ENCODE results near the gene ROPN1L.

Gene ROPN1L

DNA sequence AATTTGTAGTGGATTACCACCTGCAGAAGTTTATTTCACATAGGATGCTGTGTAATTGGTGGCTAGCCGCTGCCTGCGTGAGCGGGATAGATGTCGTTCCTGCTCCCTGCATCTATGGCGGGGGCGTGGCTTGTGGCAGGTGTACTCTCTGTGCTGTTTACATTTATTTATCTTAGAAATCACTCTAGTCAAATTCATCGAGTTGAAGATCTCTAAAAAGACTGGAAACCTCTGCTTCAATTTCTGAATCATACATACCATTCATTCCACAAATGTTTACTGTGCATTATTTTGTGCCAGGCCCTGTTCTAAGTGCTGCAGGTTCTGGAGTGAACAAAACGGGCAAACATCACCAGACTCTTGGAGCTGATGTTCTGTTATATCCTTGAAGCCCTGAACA lies 11.9 kb downstream of the ROPN1L start:
- Histone ChIP-seq H3K4me3 (ENCODE audit: low read length) (no peak overlapping the region), H3K27ac (ENCODE audit: low read depth, low read length) (no peak overlapping the region), H3K4me1 (ENCODE audit: control insufficient read depth, insufficient read depth, low read length) (no peaks in the 10 kb centered on the region), H3K27me3 (ENCODE audit: control insufficient read depth, insufficient read depth, low read length) (no peaks in the 10 kb centered on the region), H3K9ac (ENCODE audit: low read length) (no peak overlapping the region), H3K36me3 (ENCODE audit: control insufficient read depth, insufficient read depth, low read length) (no peaks in the 10 kb centered on the region)

DNA sequence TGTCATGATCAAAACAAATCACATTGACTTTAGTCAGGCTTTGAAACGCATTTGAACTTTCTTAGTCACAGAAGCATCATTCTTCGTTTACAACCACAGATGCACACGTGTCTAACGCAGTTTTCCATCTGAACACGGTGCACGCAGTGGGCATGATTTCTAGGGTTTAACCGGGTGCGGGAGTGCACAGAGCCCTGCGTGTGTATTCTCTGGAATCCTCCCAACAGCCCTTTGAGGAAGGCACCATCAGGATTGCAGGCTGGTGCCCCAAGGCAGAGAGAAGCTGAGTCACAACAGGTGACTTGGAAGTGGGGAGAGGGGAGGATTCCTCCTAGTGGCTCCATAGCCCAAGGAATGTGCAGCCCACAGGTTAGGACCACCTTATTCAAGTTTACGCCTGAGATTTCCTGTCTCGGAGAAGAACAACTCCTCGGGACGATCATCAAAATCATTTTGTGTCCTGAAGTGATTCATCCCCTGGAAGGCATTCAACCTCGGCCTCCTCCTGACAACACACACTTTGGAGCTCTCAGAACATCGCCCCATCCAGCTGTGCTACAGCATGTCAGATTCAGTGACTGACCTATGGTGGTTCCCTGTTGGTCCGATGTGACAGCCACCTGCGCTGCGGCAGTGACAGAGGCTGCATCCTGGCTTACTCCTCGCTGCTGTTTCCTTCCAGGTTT lies 13.1 kb downstream of the ROPN1L start:
- no peak overlapping the region for H3K27ac ChIP-seq (ENCODE audit: low read depth, low read length)
- no peaks in the 10 kb centered on the region for H3K27me3 ChIP-seq (ENCODE audit: control insufficient read depth, insufficient read depth, low read length)
- H3K4me3 ChIP-seq (ENCODE audit: low read length), result no peak overlapping the region
- H3K4me1 ChIP-seq (ENCODE audit: control insufficient read depth, insufficient read depth, low read length), result no peaks in the 10 kb centered on the region
- H3K9ac ChIP-seq (ENCODE audit: low read length), result no peak overlapping the region
- H3K36me3 ChIP-seq (ENCODE audit: control insufficient read depth, insufficient read depth, low read length), result no peaks in the 10 kb centered on the region

DNA sequence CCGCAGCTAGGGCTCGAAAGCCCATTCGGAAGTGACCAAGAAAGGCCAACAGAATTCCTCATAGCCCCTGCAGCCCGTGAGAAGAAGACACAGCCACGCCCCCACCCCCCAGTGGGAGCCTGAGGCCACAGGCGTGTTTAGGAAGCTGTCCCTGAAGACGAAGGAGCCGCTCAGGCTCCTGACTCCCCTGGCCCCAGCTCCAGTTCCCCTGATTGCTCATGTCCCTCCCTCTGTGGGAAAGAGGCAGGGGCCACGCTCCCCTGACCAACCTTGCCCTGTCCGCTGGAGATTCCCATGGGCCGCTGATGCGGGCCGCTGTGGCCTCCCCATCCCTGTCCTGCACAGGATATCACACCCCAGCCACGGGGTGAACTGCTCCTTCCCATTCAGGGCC lies 13.6 kb downstream of the ROPN1L start:
- Histone ChIP-seq H3K36me3 (ENCODE audit: control insufficient read depth, insufficient read depth, low read length) (no peaks in the 10 kb centered on the region), H3K9ac (ENCODE audit: low read length) (no peak overlapping the region), H3K27ac (ENCODE audit: low read depth, low read length) (no peak overlapping the region), H3K4me1 (ENCODE audit: control insufficient read depth, insufficient read depth, low read length) (no peaks in the 10 kb centered on the region), H3K27me3 (ENCODE audit: control insufficient read depth, insufficient read depth, low read length) (no peaks in the 10 kb centered on the region), H3K4me3 (ENCODE audit: low read length) (no peak overlapping the region)

DNA sequence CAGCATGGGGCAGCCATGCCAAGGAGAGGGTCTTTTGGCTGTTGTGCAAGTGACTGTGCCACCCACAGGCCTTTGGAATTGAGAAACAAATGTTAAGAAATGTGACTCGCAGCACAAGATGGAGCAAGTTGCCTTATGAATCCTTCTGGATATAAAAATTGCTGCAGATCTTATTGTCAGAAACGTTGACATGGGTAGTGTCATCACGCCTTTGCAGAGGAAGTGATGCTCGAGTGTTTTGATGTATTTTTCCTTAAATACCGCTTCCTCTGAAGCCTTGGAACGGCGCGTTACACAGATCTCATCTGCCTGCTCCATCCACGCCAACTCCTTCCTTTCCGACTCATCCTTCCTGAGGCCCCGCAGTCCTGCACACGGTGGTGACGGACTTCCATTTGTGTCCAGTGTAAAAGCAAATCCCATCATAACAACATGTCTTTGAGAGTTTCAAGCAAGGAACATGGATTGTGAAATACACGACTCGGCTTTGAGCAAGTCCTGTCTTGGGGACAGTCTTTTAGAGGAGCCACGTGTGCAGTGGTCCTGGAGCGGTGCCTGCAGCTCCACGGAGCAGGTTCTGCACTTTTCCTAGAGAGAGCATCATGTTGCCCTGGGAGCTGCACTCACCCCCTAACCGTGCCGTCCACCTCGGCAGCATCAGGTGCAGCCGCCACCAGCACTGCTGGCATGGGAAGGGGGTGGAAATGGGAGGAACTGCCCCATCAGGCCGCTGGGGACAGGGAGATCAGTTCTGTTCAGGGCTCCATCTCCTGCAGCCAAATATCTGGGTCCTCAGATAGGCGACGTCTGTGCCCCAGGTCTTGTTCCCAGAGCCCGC lies 15.1 kb downstream of the ROPN1L start:
- Histone ChIP-seq H3K27ac (ENCODE audit: low read depth, low read length) (no peak overlapping the region), H3K36me3 (ENCODE audit: control insufficient read depth, insufficient read depth, low read length) (no peaks in the 10 kb centered on the region), H3K27me3 (ENCODE audit: control insufficient read depth, insufficient read depth, low read length) (no peaks in the 10 kb centered on the region), H3K4me1 (ENCODE audit: control insufficient read depth, insufficient read depth, low read length) (no peaks in the 10 kb centered on the region), H3K9ac (ENCODE audit: low read length) (no peak overlapping the region), H3K4me3 (ENCODE audit: low read length) (no peak overlapping the region)

DNA sequence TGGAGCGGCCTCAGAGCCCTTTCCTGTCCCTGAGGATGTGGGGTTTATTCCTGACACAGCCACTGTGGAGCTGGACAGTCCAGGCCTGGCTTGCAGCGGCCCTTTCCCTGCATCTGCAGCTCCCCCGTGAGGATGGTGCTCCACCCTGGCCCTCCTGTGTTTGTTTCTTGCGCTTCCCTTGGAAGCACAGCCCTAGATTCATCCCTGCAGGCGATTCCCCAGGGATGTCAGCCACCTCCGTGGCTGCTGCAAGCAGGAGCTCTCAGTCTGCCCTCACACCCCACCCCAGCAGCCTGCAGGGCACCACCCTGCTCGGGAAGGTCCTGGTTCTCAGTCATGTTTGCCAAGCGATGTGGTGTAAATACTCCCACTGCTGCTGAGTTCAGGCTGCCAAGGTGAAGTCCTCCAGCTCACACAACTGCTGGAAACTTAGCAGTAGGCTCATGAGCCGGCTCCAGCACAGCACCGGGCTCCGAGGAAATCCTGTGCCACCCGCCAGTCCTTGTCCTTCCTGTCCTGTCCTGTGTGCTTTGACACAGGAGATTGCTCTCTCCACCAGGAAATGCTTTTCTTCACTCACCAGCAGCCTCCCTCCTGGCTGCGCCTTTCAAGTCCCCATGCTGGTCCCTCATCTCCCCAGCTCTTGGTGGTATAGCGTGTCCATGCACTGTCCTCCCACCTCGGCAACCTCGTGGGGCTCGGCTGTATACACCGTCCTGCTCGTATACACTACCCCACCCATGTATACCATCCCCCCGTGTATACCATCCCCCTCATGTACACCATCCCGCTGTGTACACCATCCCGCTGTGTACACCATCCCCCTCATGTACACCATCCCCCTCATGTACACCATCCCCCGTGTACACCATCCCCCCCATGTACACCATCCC lies 16.2 kb downstream of the ROPN1L start:
- H3K27ac ChIP-seq (ENCODE audit: low read depth, low read length), result no peak overlapping the region
- H3K9ac ChIP-seq (ENCODE audit: low read length), result no peak overlapping the region
- no peaks in the 10 kb centered on the region for H3K4me1 ChIP-seq (ENCODE audit: control insufficient read depth, insufficient read depth, low read length)
- no peaks in the 10 kb centered on the region for H3K36me3 ChIP-seq (ENCODE audit: control insufficient read depth, insufficient read depth, low read length)
- no peak overlapping the region for H3K4me3 ChIP-seq (ENCODE audit: low read length)
- H3K27me3 ChIP-seq (ENCODE audit: control insufficient read depth, insufficient read depth, low read length), result no peaks in the 10 kb centered on the region

DNA sequence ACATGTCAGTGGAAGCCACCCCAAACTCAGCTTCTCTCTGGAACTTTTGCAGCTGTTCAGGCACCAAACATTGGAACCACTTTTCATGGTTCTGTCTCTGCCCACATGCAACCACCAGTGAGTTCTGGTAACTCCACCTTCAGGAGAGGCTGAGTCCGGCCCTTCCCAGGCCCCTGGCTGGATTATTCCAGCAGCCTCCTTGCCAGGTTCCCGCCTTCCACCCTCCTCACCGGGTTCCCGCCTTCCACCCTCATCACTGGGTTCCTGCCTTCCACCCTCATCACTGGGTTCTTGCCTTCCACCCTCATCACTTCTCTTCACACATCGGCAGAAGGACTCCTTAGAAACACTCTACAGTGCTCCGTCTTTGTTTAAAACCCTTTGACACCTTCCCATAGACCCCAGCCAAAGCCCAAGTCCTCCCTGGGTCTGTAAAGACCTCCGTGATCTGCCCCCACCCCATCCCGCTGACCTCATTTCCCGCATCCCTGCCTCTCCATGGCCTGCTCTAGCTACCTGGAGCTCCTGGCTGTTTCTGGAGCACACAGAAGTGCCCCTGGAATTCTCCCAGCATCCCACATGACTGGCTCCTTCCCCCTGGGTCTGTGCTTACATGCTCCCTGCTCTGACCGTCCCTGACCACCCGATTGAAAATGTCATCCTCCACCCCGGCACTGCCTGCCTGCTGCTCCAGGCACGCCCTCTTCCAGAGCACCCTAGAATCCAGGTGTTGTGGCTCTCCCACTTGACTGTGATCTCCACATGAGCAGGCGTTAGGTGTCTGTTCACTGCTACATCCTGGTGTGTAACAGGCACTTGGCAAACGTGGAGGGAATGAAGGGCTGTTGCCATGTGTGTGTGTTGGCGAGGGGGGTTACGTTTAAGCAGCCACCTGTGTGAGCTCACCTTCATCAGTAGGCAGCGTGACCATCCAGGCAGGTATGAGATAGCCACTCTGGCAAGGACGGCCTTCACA lies 17.7 kb downstream of the ROPN1L start:
- Histone ChIP-seq H3K4me1 (ENCODE audit: control insufficient read depth, insufficient read depth, low read length) (no peaks in the 10 kb centered on the region), H3K4me3 (ENCODE audit: low read length) (no peak overlapping the region), H3K27ac (ENCODE audit: low read depth, low read length) (no peak overlapping the region), H3K9ac (ENCODE audit: low read length) (no peak overlapping the region), H3K36me3 (ENCODE audit: control insufficient read depth, insufficient read depth, low read length) (no peaks in the 10 kb centered on the region), H3K27me3 (ENCODE audit: control insufficient read depth, insufficient read depth, low read length) (no peaks in the 10 kb centered on the region)

- H3K36me3 ChIP-seq (ENCODE audit: control insufficient read depth, insufficient read depth, low read length), result no peaks in the 10 kb centered on the region
- H3K27ac ChIP-seq (ENCODE audit: low read depth, low read length), result no peak overlapping the region
- H3K4me3 ChIP-seq (ENCODE audit: low read length), result no peak overlapping the region
- H3K27me3 ChIP-seq (ENCODE audit: control insufficient read depth, insufficient read depth, low read length), result no peaks in the 10 kb centered on the region
- no peak overlapping the region for H3K9ac ChIP-seq (ENCODE audit: low read length)
- H3K4me1 ChIP-seq (ENCODE audit: control insufficient read depth, insufficient read depth, low read length), result no peaks in the 10 kb centered on the region
Measured at GRCh38 chr5:10460252-10460906, 18.7 kb downstream of the ROPN1L start.

- H3K4me1 ChIP-seq (ENCODE audit: control insufficient read depth, insufficient read depth, low read length), result no peaks in the 10 kb centered on the region
- H3K27me3 ChIP-seq (ENCODE audit: control insufficient read depth, insufficient read depth, low read length), result no peaks in the 10 kb centered on the region
- H3K9ac ChIP-seq (ENCODE audit: low read length), result no peak overlapping the region
- no peak overlapping the region for H3K4me3 ChIP-seq (ENCODE audit: low read length)
- no peak overlapping the region for H3K27ac ChIP-seq (ENCODE audit: low read depth, low read length)
- H3K36me3 ChIP-seq (ENCODE audit: control insufficient read depth, insufficient read depth, low read length), result no peaks in the 10 kb centered on the region
Measured at GRCh38 chr5:10461041-10461440, 19.4 kb downstream of the ROPN1L start.

GRCh38 chr5:10461904-10462555 lies 20.4 kb downstream of the ROPN1L start:
- H3K4me1 ChIP-seq (ENCODE audit: control insufficient read depth, insufficient read depth, low read length), result no peaks in the 10 kb centered on the region
- H3K27me3 ChIP-seq (ENCODE audit: control insufficient read depth, insufficient read depth, low read length), result no peaks in the 10 kb centered on the region
- H3K36me3 ChIP-seq (ENCODE audit: control insufficient read depth, insufficient read depth, low read length), result no peaks in the 10 kb centered on the region
- H3K4me3 ChIP-seq (ENCODE audit: low read length), result no peak overlapping the region
- no peak overlapping the region for H3K9ac ChIP-seq (ENCODE audit: low read length)
- no peak overlapping the region for H3K27ac ChIP-seq (ENCODE audit: low read depth, low read length)

DNA sequence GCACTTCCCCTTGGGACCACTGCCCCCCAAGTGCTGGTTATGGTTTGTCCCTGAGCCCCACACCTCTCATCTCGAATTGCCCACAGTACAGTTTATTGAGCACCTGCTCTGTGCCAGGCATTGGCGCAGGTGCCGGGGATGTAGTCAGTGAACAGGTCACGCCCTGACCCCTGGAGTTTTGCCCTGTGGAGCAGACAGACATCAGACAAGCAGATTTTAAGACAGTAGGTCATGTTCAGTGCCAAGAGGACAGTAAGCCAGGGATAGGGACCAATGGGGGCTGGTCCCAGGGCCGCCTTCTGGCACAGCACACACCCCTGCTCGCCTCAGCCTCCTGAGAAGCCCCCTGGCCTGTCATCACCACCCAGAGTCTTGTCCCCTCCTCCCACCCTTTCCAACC lies 21.9 kb downstream of the ROPN1L start:
- H3K4me3 ChIP-seq (ENCODE audit: low read length), result no peak overlapping the region
- no peaks in the 10 kb centered on the region for H3K27me3 ChIP-seq (ENCODE audit: control insufficient read depth, insufficient read depth, low read length)
- no peak overlapping the region for H3K27ac ChIP-seq (ENCODE audit: low read depth, low read length)
- H3K36me3 ChIP-seq (ENCODE audit: control insufficient read depth, insufficient read depth, low read length), result no peaks in the 10 kb centered on the region
- H3K4me1 ChIP-seq (ENCODE audit: control insufficient read depth, insufficient read depth, low read length), result no peaks in the 10 kb centered on the region
- no peak overlapping the region for H3K9ac ChIP-seq (ENCODE audit: low read length)

- no peaks in the 10 kb centered on the region for H3K36me3 ChIP-seq (ENCODE audit: control insufficient read depth, insufficient read depth, low read length)
- no peak overlapping the region for H3K9ac ChIP-seq (ENCODE audit: low read length)
- no peaks in the 10 kb centered on the region for H3K4me1 ChIP-seq (ENCODE audit: control insufficient read depth, insufficient read depth, low read length)
- H3K27me3 ChIP-seq (ENCODE audit: control insufficient read depth, insufficient read depth, low read length), result no peaks in the 10 kb centered on the region
- H3K27ac ChIP-seq (ENCODE audit: low read depth, low read length), result no peak overlapping the region
- no peak overlapping the region for H3K4me3 ChIP-seq (ENCODE audit: low read length)
Measured at GRCh38 chr5:10464173-10464572, 22.5 kb downstream of the ROPN1L start.
